ENCODE data around the gene TOMM40. TPM values are rescaled to one million over a fixed set of nuclear protein-coding genes. Genes with fewer than 3 reads are reported as not detected.

The TOMM40 gene
- total and polyA plus RNA-seq, 4 donors = 27.0 to 34.4 (median 30.6) TPM

GRCh38 chr19:44897835-44898234 is 6.8 kb downstream of the TOMM40 start:
- TF ChIP-seq FOXA2 (IDR thresholded peaks at IDR 0.05) = no peak
- TF ChIP-seq JUND (IDR thresholded peaks at IDR 0.05) = no peak
- no peak for TF ChIP-seq GABPA (IDR thresholded peaks at IDR 0.05 in 1 of 2, conservative IDR thresholded peaks at IDR 0.05 in 1 of 2)
- TF ChIP-seq FOXA1 (IDR thresholded peaks at IDR 0.05) = no peak
- no peak for TF ChIP-seq REST (IDR thresholded peaks at IDR 0.05)
- no peak overlapping the region for H3K27ac ChIP-seq (ENCODE audit: low read depth in 1 of 2, low read length in 2 of 2)
- 90% methylated on average over 8 of the region's 8 CpGs for WGBS
- no peak overlapping the region for H3K4me3 ChIP-seq (ENCODE audit: low read depth in 1 of 3, low read length in 3 of 3)
- H3K9me3 ChIP-seq (ENCODE audit: control insufficient read depth in 4 of 4, low read length in 3 of 4) = no peaks in the 10 kb centered on the region
- DNase-seq (ENCODE audit: low spot score) = no peak
- H3K27me3 ChIP-seq (ENCODE audit: control insufficient read depth in 4 of 4, insufficient read depth in 4 of 4, low read length in 3 of 4) = no peaks in the 10 kb centered on the region
- peaks cover 7 to 70% (median 30%) of the 10 kb centered on the region in 4 donors for H3K36me3 ChIP-seq (ENCODE audit: control insufficient read depth in 4 of 4, insufficient read depth in 3 of 4, low read depth in 1 of 4, low read length in 3 of 4)
- peaks cover 5 to 18% (median 12%) of the 10 kb centered on the region in 4 donors for H3K4me1 ChIP-seq (ENCODE audit: control insufficient read depth in 4 of 4, insufficient read depth in 4 of 4, low read length in 3 of 4)
- H3K9ac ChIP-seq (ENCODE audit: low read depth in 1 of 2, low read length in 2 of 2) = no peak overlapping the region

- 96% methylated on average over 19 of the region's 19 CpGs for WGBS
- H3K36me3 ChIP-seq (ENCODE audit: control insufficient read depth in 4 of 4, insufficient read depth in 3 of 4, low read depth in 1 of 4, low read length in 3 of 4) = peaks cover 0 to 48% (median 15%) of the 10 kb centered on the region in 4 donors
- H3K4me1 ChIP-seq (ENCODE audit: control insufficient read depth in 4 of 4, insufficient read depth in 4 of 4, low read length in 3 of 4) = peaks cover 13 to 35% (median 28%) of the 10 kb centered on the region in 4 donors
- H3K9me3 ChIP-seq (ENCODE audit: control insufficient read depth in 4 of 4, low read length in 3 of 4) = no peaks in the 10 kb centered on the region
- no peak for DNase-seq (ENCODE audit: low spot score)
- H3K27ac ChIP-seq (ENCODE audit: low read depth in 1 of 2, low read length in 2 of 2) = no peak overlapping the region
- no peaks in the 10 kb centered on the region for H3K27me3 ChIP-seq (ENCODE audit: control insufficient read depth in 4 of 4, insufficient read depth in 4 of 4, low read length in 3 of 4)
- no peak overlapping the region for H3K4me3 ChIP-seq (ENCODE audit: low read depth in 1 of 3, low read length in 3 of 3)
- H3K9ac ChIP-seq (ENCODE audit: low read depth in 1 of 2, low read length in 2 of 2) = no peak overlapping the region
- TF ChIP-seq HNF4G (IDR thresholded peaks at IDR 0.05) = no peak
- TF ChIP-seq MAX (IDR thresholded peaks at IDR 0.05) = no peak
- no peak for TF ChIP-seq HNF4A (conservative IDR thresholded peaks at IDR 0.05)
- TF ChIP-seq ATF3 (IDR thresholded peaks at IDR 0.05) = no peak
- no peak for TF ChIP-seq RXRA (IDR thresholded peaks at IDR 0.05)
- TF ChIP-seq YY1 (IDR thresholded peaks at IDR 0.05) = no peak
- no peak for TF ChIP-seq NR2F2 (IDR thresholded peaks at IDR 0.05)
- no peak for TF ChIP-seq TAF1 (conservative IDR thresholded peaks at IDR 0.05)
- no peak for TF ChIP-seq RAD21 (IDR thresholded peaks at IDR 0.05)
- TF ChIP-seq ZBTB33 (IDR thresholded peaks at IDR 0.05) = no peak
Measured at GRCh38 chr19:44900328-44901244, 9.5 kb downstream of the TOMM40 start.
